ENCODE data around the gene EMP2.

DNA sequence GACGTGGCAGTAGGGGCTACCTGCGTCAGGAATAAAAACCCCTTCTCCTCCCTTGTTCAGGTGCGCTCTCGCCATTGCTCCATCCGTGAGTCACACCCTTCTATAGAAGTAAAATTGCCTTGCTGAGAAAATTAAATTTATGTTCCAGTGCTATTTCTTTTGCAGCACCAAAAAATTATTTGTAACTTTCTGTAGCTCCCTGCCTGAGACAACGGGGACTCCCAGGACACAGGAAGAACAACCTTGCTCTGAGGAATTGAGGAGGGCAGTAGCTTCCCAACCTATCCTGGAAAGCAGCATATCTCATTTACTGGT is 85.4 kb downstream of the EMP2 start:
- TF ChIP-seq POLR2A (IDR thresholded peaks at IDR 0.05) = no peak
- TF ChIP-seq, protein P1, sequence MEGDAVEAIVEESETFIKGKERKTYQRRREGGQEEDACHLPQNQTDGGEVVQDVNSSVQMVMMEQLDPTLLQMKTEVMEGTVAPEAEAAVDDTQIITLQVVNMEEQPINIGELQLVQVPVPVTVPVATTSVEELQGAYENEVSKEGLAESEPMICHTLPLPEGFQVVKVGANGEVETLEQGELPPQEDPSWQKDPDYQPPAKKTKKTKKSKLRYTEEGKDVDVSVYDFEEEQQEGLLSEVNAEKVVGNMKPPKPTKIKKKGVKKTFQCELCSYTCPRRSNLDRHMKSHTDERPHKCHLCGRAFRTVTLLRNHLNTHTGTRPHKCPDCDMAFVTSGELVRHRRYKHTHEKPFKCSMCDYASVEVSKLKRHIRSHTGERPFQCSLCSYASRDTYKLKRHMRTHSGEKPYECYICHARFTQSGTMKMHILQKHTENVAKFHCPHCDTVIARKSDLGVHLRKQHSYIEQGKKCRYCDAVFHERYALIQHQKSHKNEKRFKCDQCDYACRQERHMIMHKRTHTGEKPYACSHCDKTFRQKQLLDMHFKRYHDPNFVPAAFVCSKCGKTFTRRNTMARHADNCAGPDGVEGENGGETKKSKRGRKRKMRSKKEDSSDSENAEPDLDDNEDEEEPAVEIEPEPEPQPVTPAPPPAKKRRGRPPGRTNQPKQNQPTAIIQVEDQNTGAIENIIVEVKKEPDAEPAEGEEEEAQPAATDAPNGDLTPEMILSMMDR (IDR thresholded peaks at IDR 0.05 in 4 of 5, conservative IDR thresholded peaks at IDR 0.05 in 1 of 5) = no peak
